ENCODE measurements around the gene SMIM23. TPM values are rescaled to one million over a fixed set of nuclear protein-coding genes. Genes with fewer than 3 reads are reported as not detected.

SMIM23 gene
- total and polyA plus RNA-seq, 2 experiments from 2014 or later, result not detected

DNA sequence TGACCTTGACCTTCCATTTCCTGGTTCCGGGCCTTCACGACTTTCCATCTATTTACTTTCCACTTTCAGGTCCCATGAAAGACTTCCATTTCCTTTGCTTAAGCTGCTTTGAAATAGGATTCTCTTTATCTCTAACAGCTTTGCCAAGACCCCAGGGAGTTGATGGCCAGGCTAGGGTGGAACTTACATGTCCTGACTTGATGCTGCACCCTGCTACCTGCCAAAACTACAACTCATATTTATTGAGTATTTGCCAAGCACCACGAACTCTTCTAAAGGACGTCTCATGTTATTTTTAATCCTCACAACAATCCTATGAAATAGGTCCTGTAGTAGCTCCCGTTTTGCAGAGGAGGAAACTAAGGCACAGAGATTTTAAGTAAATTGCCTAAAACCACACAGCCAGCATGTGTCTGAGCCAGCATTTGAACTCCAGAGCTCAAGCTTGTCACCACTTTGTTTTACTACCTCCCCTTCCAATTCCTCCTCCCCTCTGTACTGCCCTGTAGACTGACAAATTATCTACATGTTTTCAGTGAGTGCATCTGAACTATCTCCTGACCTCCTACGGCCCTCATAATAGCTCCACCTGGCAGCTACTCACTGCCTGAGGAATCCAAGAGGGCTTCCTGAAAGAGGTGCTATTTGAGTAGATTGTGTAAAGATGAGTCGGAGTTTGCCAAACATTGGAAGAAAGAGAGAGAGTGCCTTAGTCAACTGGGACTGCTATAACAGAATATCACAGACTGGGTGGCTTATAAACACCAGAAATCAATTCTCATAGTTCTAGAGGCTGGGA, 38.4 kb upstream of the SMIM23 start:
- no peaks in the 10 kb centered on the region for H3K79me2 ChIP-seq (replicated peaks; ENCODE audit: insufficient read depth)
- TF ChIP-seq, protein P1, sequence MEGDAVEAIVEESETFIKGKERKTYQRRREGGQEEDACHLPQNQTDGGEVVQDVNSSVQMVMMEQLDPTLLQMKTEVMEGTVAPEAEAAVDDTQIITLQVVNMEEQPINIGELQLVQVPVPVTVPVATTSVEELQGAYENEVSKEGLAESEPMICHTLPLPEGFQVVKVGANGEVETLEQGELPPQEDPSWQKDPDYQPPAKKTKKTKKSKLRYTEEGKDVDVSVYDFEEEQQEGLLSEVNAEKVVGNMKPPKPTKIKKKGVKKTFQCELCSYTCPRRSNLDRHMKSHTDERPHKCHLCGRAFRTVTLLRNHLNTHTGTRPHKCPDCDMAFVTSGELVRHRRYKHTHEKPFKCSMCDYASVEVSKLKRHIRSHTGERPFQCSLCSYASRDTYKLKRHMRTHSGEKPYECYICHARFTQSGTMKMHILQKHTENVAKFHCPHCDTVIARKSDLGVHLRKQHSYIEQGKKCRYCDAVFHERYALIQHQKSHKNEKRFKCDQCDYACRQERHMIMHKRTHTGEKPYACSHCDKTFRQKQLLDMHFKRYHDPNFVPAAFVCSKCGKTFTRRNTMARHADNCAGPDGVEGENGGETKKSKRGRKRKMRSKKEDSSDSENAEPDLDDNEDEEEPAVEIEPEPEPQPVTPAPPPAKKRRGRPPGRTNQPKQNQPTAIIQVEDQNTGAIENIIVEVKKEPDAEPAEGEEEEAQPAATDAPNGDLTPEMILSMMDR (conservative IDR thresholded peaks at IDR 0.05; ENCODE audit: low read depth in 2 of 2), result no peak
- TF ChIP-seq EZH2phosphoT487 (IDR thresholded peaks at IDR 0.05; ENCODE audit: unreplicated experiment), result no peak
- no peak for TF ChIP-seq EZH2 (IDR thresholded peaks at IDR 0.05; ENCODE audit: low read depth, unreplicated experiment)
- no peak for TF ChIP-seq ZNF462 (CRISPR knock-in tag; IDR thresholded peaks at IDR 0.05)
- TF ChIP-seq CREB1 (CRISPR knock-in tag; IDR thresholded peaks at IDR 0.05; ENCODE audit: low read depth), result no peak
- no peak for TF ChIP-seq NANOG (IDR thresholded peaks at IDR 0.05; ENCODE audit: borderline replicate concordance)
- TF ChIP-seq JUNB (IDR thresholded peaks at IDR 0.05; ENCODE audit: unreplicated experiment), result no peak
- TF ChIP-seq ZNF114 (CRISPR knock-in tag; IDR thresholded peaks at IDR 0.05), result no peak
- TF ChIP-seq ZNF331 (CRISPR knock-in tag; IDR thresholded peaks at IDR 0.05; ENCODE audit: low read depth), result no peak
- no peak for TF ChIP-seq POLR2AphosphoS5 (IDR thresholded peaks at IDR 0.05; ENCODE audit: low read depth)
- no peak for TF ChIP-seq STAT1 (IDR thresholded peaks at IDR 0.05; ENCODE audit: unreplicated experiment)
- TF ChIP-seq ETS1 (IDR thresholded peaks at IDR 0.05), result no peak
- no peak for TF ChIP-seq REST (IDR thresholded peaks at IDR 0.05; ENCODE audit: unreplicated experiment)
- H3K36me3 Mint-ChIP-seq (ENCODE audit: low read depth), result no peaks in the 10 kb centered on the region
- H3K27me3 ChIP-seq (ENCODE audit: insufficient read depth), result no peaks in the 10 kb centered on the region
- no peaks in the 10 kb centered on the region for H3K9me3 Mint-ChIP-seq
- H3K27ac ChIP-seq (ENCODE audit: low read depth), result no peak overlapping the region
- peaks cover 4% of the 10 kb centered on the region for H3K27me3 Mint-ChIP-seq (ENCODE audit: insufficient read depth, low read depth, poor library complexity)
- no peak overlapping the region for H3K27ac Mint-ChIP-seq
- DNase-seq (ENCODE audit: low spot score) (no peak), ATAC-seq (no peak)
- no peaks in the 10 kb centered on the region for H3F3A ChIP-seq (replicated peaks; ENCODE audit: low read depth)
- H3K36me3 ChIP-seq (ENCODE audit: insufficient read depth), result no peaks in the 10 kb centered on the region
- H3K4me1 ChIP-seq (ENCODE audit: insufficient read depth), result no peaks in the 10 kb centered on the region
- H3K4me3 Mint-ChIP-seq, result no peak overlapping the region
- H2AFZ ChIP-seq, result no peak overlapping the region
- no peak overlapping the region for H3K4me2 ChIP-seq
- H4K20me1 ChIP-seq (replicated peaks; ENCODE audit: insufficient read depth), result no peaks in the 10 kb centered on the region
- no peak overlapping the region for H3K4me3 ChIP-seq
- peaks cover 15% of the 10 kb centered on the region for H3K9me2 ChIP-seq (ENCODE audit: insufficient read depth)
- no peaks in the 10 kb centered on the region for H3K4me1 Mint-ChIP-seq
